Limb (tissue), 2 donors: ENCODE measurements around the gene VIL1.

Experiments
- DNase-seq, 2 donors: peaks; one replicate each; pipeline ENCODE4 v3.0.0-alpha.2; 2016; ENCODE audit errors: extremely low spot score in 2 of 2

VIL1 gene

DNA sequence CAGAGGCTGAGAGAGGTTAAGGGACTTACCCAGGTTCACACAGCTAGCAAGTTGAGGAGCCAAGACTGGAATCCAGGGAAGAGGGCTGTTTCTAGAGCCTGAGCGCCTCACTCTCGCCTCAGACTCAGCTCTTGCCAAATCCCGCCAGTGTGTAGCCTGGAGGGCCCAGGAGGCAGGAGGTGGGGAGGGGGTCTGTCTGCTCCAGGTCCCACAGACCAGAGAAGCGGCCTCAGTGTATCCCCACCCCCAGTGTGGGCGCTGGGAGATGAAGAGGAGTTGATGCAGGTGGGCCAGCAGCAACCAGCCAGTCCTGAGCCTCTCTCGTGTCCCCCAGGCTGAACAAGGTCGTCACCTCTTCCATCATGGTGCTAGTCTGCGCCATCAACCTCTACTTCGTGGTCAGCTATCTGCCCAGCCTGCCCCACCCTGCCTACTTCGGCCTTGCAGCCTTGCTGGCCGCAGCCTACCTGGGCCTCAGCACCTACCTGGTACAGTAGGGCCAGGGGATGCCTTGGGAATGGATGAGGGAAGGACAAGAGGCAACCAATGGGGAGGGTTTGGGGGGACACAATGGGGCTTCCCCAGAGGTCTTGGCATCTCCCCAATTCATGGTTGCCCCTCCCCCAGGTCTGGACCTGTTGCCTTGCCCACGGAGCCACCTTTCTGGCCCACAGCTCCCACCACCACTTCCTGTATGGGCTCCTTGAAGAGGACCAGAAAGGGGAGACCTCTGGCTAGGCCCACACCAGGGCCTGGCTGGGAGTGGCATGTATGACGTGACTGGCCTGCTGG lies 24.4 kb upstream of the VIL1 start:
- DNase-seq: peak in 1 of 2 donors; percentile 46

GRCh38 chr2:218395090-218395444 lies 23.9 kb upstream of the VIL1 start:
- DNase-seq: no peak

GRCh38 chr2:218395456-218395825 lies 23.5 kb upstream of the VIL1 start:
- DNase-seq: no peak

- peak; percentile 91 to 95 for DNase-seq
Measured at GRCh38 chr2:218395826-218396687, 22.9 kb upstream of the VIL1 start.

DNA sequence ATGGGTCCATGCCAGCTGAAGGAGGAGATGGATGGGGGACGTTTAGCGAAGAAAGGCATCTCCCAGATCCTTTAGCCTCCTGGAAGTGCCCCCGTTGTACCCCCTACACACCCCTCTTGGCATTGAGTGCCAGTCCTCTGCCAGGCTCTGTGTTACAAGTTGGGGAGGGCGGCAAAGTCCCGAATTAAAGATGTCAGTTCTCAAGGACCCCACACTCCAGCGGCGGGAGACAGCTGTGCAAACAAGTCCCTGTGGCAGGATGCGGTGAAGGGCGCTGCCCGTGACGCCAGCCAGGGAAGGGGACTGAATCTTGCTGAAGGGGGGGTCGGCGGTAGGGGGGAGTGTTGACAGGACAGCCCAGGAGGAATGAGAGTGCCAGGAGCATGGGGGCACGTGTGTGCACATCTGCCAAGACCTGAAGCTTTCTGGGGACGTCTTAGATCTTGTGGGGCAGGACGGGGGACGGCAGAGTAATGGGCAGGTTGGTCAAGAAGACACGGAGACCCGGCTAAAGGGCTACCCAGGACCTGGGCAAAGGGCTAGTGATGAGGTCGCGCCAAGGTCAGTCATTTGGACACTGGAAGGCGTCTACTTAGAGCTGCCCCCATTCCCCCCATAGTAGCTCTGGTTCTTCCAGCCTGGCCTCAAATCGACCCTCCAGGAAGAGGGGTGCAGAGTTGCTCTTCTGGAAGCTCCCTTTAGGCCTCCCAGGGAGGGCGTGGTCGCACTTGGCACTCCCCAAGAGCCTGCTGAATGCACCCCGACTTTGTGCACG lies 22.0 kb upstream of the VIL1 start:
- peak; percentile 44 to 81 for DNase-seq

DNA sequence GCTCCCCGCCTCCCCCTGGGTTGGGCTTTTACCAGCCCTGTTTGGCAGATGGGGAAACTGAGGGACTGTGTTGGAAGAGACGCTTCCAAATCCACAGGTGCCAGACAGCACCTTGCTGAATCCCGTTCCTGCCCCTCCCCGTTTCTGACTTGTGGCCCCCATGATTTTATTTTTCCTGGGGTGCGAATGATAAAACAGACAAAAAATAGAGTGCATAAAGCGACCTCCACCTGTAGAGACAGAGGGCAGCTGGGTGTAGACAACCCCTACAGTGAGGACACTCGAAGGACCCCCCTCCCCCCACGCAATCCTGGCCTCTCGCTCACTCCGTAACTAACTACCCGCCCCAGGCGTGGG lies 21.5 kb upstream of the VIL1 start:
- DNase-seq: no peak

DNA sequence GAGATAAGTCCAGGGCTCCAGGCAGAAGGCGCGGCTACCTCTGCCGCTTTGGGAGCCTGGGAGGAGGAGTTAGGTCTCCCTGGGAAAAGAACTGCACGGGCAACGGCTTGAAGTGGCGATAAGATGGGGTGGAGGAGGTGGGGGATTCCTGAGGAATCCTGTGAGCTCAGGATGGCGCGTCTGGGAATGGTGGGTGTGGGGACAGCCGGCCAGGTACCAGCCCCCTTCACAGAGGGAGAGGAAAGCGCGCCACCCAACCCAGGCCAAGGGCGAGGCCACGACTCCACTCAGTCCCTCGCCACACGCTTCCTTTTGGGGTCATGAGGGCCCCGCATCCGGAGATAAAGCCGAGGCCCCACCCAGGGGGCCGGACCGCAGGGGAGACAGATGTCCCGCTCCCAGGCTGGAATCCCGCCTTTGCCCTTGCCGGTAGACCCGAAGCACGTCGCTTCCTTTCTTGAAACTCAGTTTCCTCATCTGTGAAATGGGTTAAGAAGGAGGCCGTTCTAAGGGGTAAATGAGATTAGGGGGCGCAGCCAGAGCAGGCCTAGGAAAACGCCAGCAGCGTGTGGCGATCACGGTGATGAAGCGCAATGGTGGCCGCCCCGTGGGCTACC lies 21.0 kb upstream of the VIL1 start:
- DNase-seq: peak; percentile 33 to 68

GRCh38 chr2:218398437-218399390 lies 20.2 kb upstream of the VIL1 start:
- peak; percentile 71 to 91 for DNase-seq

GRCh38 chr2:218399391-218400166 lies 19.3 kb upstream of the VIL1 start, which contains the start of gene CTDSP1:
Gene CTDSP1, plus strand, starts transcription at chr2:218399868. Its CDS starts 223 bp downstream, at chr2:218400091.
- DNase-seq: peak; percentile 96 to 97

DNA sequence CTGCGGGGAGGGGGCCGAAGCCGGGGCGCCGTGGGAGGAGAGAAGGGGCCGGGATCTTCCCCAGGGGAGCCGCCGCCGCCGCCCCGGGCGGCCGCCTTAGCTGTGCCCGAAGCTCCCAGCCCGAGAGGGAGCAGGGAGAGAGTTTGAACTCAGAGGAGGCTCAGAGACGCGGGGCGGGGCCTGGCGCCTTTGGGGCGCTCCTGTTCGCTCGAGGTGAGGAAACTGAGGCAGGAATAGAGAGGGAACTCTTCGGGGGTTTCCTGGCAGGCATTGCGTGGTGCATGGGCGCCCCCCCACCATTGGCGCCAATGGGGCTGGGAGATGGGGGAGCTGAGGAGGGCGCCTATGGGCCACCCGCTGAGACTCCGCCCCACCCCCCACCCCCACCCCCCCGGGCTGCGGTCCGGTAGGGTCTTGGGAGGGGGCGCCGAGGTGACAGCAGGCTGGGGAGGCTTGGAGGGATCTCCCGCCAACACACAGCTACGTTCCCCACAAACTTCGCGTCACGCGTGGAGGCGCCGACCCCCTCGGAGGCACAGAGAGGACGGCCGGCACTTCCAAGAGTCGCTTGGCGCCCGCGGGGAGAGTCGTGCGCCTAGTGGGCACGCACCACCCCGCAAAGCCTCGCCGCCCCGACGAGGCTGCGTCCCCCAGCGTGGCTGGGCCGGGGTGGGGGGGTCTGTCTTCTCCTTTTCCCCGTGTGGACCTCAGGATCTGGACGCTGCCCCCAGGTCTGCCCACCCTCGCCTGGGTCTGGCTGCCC lies 18.6 kb upstream of the VIL1 start:
- peak; percentile 27 to 73 for DNase-seq

DNA sequence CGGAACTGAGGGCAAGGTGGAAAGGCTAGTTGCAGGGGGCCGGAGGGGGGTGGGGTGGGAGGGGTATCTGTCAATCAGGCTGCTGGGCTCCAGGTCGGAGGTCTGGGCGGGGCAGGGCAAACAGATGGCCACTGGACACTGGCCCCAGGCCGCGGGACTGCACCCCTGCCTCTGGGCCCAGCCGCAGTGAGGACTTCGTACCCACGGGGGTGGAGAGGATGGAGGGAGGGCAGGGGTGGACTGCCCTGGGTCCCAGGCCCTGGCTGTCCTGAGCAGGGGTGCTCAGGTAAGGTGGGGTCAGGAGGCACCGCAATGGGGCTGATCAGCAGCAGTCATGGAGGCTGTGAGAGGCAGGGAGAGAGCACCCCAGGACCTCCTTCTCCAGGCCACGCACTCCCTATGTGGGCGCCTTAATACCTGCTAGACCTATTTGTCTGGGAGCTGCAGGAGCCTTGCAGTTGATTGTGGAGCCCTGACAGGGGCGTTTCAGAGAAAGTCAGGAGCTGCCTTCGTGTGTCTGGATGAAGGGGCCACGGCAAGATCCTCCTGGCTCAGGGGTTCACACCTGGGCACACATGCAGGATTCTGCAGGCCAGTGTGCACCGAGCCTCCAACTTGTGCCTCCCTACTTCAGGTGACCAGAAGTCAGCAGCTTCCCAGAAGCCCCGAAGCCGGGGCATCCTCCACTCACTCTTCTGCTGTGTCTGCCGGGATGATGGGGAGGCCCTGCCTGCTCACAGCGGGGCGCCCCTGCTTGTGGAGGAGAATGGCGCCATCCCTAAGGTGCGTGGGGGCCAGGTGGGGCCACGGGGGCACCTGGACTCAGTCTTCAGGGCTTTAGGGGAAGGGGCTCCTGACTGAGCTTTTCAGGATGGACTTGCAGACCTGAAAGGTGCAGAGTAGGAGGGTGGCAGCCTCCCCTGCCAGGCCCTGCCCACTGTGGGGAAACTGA lies 17.7 kb upstream of the VIL1 start:
- DNase-seq: no peak

DNA sequence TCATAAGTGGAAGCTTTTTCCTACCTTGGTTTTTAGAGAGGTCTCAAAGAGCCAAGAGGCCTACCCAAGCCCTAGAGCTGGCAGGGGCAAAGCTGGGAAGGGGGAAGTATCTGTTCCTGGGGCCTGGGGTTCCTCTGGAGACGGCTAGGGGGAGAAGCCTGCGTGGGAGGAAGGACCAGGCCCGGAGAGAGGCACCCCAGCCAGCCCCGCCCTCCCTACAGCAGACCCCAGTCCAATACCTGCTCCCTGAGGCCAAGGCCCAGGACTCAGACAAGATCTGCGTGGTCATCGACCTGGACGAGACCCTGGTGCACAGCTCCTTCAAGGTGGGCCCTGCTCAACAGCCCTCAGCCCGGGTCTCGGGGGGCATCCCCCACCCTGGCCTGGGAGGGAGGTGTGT lies 17.0 kb upstream of the VIL1 start:
- DNase-seq: no peak

DNA sequence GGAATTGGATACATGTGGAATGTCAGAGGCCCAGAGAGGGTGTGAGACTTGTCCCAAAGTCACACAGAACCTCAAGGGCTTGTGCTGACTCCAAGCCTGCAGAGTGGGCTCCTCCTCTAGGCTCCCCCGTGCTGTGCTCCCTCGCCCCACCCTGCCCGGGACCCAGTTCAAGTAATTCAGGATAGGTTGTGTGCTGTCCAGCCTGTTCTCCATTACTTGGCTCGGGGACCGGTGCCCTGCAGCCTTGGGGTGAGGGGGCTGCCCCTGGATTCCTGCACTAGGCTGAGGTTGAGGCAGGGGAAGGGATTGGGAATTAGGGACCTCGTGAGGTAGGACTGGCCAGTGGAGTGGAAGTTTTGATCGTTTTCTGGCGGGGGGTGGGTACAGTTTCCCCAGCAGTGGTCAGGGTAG lies 16.4 kb upstream of the VIL1 start:
- DNase-seq: no peak

DNA sequence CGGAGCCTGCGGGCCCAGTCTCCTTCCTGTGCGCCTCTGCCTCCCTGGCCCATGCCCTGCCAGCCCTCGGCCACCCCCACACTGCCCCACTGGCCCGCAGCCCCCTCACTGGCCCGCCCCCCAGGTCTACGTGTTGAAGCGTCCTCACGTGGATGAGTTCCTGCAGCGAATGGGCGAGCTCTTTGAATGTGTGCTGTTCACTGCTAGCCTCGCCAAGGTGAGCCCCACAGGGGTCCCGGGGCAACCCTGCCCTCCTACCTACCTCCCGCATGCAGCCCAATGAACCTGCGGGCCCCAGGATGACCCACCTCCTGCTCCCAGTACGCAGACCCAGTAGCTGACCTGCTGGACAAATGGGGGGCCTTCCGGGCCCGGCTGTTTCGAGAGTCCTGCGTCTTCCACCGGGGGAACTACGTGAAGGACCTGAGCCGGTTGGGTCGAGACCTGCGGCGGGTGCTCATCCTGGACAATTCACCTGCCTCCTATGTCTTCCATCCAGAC lies 16.0 kb upstream of the VIL1 start:
- no peak for DNase-seq

DNA sequence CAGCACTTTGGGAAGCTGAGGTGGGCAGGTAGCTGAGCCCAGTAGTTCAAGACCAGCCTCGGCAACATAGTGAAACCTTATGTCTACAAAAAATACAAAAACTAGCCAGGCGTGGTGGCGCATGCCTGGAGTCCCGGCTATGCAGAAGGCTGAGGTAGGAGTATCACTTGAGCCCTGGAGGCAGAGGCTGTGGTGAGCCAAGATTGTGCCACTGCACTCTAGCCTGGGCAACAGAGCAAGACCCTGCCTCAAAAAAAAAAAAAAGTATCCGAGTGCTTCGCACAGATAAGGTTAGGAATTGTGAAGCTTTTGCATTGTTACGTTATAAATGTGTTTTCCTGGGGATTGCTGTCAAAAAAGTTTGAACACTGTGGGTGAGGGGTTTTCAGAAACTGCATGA lies 15.1 kb upstream of the VIL1 start:
- no peak for DNase-seq

DNA sequence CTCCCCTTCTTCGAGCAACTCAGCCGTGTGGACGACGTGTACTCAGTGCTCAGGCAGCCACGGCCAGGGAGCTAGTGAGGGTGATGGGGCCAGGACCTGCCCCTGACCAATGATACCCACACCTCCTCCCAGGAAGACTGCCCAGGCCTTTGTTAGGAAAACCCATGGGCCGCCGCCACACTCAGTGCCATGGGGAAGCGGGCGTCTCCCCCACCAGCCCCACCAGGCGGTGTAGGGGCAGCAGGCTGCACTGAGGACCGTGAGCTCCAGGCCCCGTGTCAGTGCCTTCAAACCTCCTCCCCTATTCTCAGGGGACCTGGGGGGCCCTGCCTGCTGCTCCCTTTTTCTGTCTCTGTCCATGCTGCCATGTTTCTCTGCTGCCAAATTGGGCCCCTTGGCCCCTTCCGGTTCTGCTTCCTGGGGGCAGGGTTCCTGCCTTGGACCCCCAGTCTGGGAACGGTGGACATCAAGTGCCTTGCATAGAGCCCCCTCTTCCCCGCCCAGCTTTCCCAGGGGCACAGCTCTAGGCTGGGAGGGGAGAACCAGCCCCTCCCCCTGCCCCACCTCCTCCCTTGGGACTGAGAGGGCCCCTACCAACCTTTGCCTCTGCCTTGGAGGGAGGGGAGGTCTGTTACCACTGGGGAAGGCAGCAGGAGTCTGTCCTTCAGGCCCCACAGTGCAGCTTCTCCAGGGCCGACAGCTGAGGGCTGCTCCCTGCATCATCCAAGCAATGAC lies 14.4 kb upstream of the VIL1 start:
- DNase-seq: peak in 1 of 2 donors; percentile 42
